ENCODE measurements around the gene OLFML2A. TPM values are rescaled to one million over a fixed set of nuclear protein-coding genes. Genes with fewer than 3 reads are reported as not detected.

The OLFML2A gene
- total RNA-seq, 1 experiment from 2014 or later: 6.7 TPM

GRCh38 chr9:124776618-124776953 is 347 bp upstream of the OLFML2A start:
- H3K4me1 Mint-ChIP-seq: peaks cover 35% of the 10 kb centered on the region

GRCh38 chr9:124778575-124779367 is 1.8 kb downstream of the OLFML2A start:
- peaks cover 30% of the 10 kb centered on the region for H3K27me3 Mint-ChIP-seq (ENCODE audit: low read depth)
- TF ChIP-seq GTF2I (CRISPR knock-in tag; conservative IDR thresholded peaks at IDR 0.05) (peak; percentile 52; the same call in 1 of the 2 replicates), PRDM15 (CRISPR knock-in tag; IDR thresholded peaks at IDR 0.05) (no peak)
- peak overlapping the region; percentile 80 for H3K27ac Mint-ChIP-seq
- ChIA-PET CTCF (interaction anchor here (0.7 to 12.2 kb wide), 16 partner anchors 8 to 659 kb away, joined by 3 to 935 read pairs (median 6); partner anchors contain the start of genes NR6A1, RPL35 and WDR38), POLR2A (interaction anchor here (0.6 to 1.8 kb wide), 7 partner anchors 8 to 913 kb away, joined by 3 to 13 read pairs (median 4); partner anchors contain the start of genes NR6A1 and WDR38)
- H3K4me1 Mint-ChIP-seq: peaks cover 29% of the 10 kb centered on the region
- no peak for ATAC-seq
- no peaks in the 10 kb centered on the region for H3K9me3 Mint-ChIP-seq
- no peaks in the 10 kb centered on the region for H3K36me3 Mint-ChIP-seq
- H3K4me3 Mint-ChIP-seq: peak overlapping the region; percentile 45
- peak; percentile 4 for DNase-seq (ENCODE audit: low spot score)

More at GRCh38 chr9:124776618-124776953, 347 bp upstream of the OLFML2A start:
- Mint-ChIP-seq H3K27ac (no peak overlapping the region), H3K9me3 (no peaks in the 10 kb centered on the region), H3K27me3 (ENCODE audit: low read depth) (peaks cover 30% of the 10 kb centered on the region), H3K4me3 (peak overlapping the region; percentile 85), H3K36me3 (no peaks in the 10 kb centered on the region)
- ChIA-PET POLR2A (interaction anchor here (1.1 to 1.4 kb wide), 3 partner anchors 54 to 92 kb away, joined by 3 to 6 read pairs (median 5); no protein-coding TSS in a partner anchor), CTCF (interaction anchor here (0.6 to 12.2 kb wide), 28 partner anchors 8 to 598 kb away, joined by 3 to 935 read pairs (median 8); partner anchors contain the start of genes ARPC5L, RPL35 and WDR38)
- TF ChIP-seq HMGXB4 (CRISPR knock-in tag; IDR thresholded peaks at IDR 0.05): no peak
- TF ChIP-seq GTF2I (CRISPR knock-in tag; conservative IDR thresholded peaks at IDR 0.05): 0 out of 2 replicates have a peak, but pooled peaks have one; percentile 13
- TF ChIP-seq GRHL2 (CRISPR knock-in tag; IDR thresholded peaks at IDR 0.05; ENCODE audit: insufficient replicate concordance, severe bottlenecking): no peak
- no peak for ATAC-seq
- no peak for DNase-seq (ENCODE audit: low spot score)

- DNase-seq (ENCODE audit: low spot score) (peak; percentile 56), ATAC-seq (peak; percentile 57)
- ChIA-PET POLR2A (interaction anchor here (0.6 to 1.8 kb wide), 9 partner anchors 9 to 913 kb away, joined by 3 to 13 read pairs (median 4); partner anchors contain the start of genes ARPC5L, NR6A1, RPL35 and WDR38), CTCF (interaction anchor here (0.5 to 12.2 kb wide), 19 partner anchors 9 to 658 kb away, joined by 3 to 935 read pairs (median 4); partner anchors contain the start of genes NR6A1, RPL35 and WDR38)
- Mint-ChIP-seq H3K36me3 (no peaks in the 10 kb centered on the region), H3K4me3 (peak overlapping the region; percentile 45), H3K9me3 (no peaks in the 10 kb centered on the region), H3K27ac (peak overlapping the region; percentile 80), H3K27me3 (ENCODE audit: low read depth) (peaks cover 30% of the 10 kb centered on the region), H3K4me1 (peaks cover 28% of the 10 kb centered on the region)
- TF ChIP-seq CTCF (IDR thresholded peaks at IDR 0.05): no peak
Observed at GRCh38 chr9:124779368-124780059, 2.6 kb downstream of the OLFML2A start.

Measured in WTC11 (cell line).